Vagina (tissue), 2 donors: Measurements from ENCODE around the gene ZBTB32.

ENCODE experiments used
- POLR2A ChIP-seq, 2 donors: fragments of 450-650 bp; IDR thresholded peaks; one replicate each; pipeline ENCODE4 v1.6.1; 2017; ENCODE audit warnings: antibody characterized with exemption in 2 of 2, mild to moderate bottlenecking in 2 of 2, moderate library complexity in 2 of 2
- POLR2AphosphoS5 ChIP-seq, 2 donors: sonication (generic); formaldehyde crosslinking; IDR thresholded peaks; one replicate each; pipeline ENCODE4 v1.9.0; 2017; ENCODE audit warnings: antibody characterized with exemption in 2 of 2, mild to moderate bottlenecking in 2 of 2, low read depth in 1 of 2; ENCODE audit not compliant: insufficient read depth in 1 of 2
- TF ChIP-seq, protein P1 (sequence below), 3 experiments: fragments of 450-650 bp in 2 of 3; fragments of 200-600 bp in 1 of 3; sonication (generic) in 1 of 3; IDR thresholded peaks; one replicate each; pipeline ENCODE4 v1.5.1; 2017 to 2019; ENCODE audit warnings: antibody characterized with exemption in 3 of 3, mild to moderate bottlenecking in 2 of 3, moderate library complexity in 2 of 3

DNA sequence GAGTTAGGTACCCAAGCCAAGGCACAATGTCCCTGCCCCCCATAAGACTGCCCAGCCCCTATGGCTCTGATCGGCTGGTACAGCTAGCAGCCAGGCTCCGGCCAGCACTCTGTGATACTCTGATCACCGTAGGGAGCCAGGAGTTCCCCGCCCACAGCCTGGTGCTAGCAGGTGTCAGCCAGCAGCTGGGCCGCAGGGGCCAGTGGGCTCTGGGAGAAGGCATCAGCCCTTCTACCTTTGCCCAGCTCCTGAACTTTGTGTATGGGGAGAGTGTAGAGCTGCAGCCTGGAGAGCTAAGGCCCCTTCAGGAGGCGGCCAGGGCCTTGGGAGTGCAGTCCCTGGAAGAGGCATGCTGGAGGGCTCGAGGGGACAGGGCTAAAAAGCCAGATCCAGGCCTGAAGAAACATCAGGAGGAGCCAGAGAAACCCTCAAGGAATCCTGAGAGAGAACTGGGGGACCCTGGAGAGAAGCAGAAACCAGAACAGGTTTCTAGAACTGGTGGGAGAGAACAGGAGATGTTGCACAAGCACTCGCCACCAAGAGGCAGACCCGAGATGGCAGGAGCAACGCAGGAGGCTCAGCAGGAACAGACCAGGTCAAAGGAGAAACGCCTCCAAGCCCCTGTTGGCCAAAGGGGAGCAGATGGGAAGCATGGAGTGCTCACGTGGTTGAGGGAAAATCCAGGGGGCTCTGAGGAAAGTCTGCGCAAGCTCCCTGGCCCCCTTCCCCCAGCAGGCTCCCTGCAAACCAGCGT, 10.4 kb downstream of the ZBTB32 start:
- TF ChIP-seq POLR2A (IDR thresholded peaks at IDR 0.05) (no peak), POLR2AphosphoS5 (IDR thresholded peaks at IDR 0.05; ENCODE audit: insufficient read depth in 1 of 2, low read depth in 1 of 2) (no peak)
- TF ChIP-seq, protein P1, sequence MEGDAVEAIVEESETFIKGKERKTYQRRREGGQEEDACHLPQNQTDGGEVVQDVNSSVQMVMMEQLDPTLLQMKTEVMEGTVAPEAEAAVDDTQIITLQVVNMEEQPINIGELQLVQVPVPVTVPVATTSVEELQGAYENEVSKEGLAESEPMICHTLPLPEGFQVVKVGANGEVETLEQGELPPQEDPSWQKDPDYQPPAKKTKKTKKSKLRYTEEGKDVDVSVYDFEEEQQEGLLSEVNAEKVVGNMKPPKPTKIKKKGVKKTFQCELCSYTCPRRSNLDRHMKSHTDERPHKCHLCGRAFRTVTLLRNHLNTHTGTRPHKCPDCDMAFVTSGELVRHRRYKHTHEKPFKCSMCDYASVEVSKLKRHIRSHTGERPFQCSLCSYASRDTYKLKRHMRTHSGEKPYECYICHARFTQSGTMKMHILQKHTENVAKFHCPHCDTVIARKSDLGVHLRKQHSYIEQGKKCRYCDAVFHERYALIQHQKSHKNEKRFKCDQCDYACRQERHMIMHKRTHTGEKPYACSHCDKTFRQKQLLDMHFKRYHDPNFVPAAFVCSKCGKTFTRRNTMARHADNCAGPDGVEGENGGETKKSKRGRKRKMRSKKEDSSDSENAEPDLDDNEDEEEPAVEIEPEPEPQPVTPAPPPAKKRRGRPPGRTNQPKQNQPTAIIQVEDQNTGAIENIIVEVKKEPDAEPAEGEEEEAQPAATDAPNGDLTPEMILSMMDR (IDR thresholded peaks at IDR 0.05): no peak
